Mucosa of stomach (tissue), 1 donor: ENCODE results near the gene SLC2A4RG.

Experiments
- H3K27me3 ChIP-seq: one replicate; pipeline ENCODE4 v1.7.0; 2013; ENCODE audit warnings: mild to moderate bottlenecking, low read length; ENCODE audit not compliant: control insufficient read depth, insufficient read depth
- H3K36me3 ChIP-seq: one replicate; pipeline ENCODE4 v1.7.0; 2013; ENCODE audit warnings: low read length; ENCODE audit not compliant: control insufficient read depth, insufficient read depth
- H3K4me1 ChIP-seq: one replicate; pipeline ENCODE4 v1.7.0; 2013; ENCODE audit warnings: mild to moderate bottlenecking, low read length; ENCODE audit not compliant: control insufficient read depth, insufficient read depth
- H3K4me3 ChIP-seq: one replicate; pipeline ENCODE4 v1.7.0; 2013; ENCODE audit warnings: low read length
- H3K9ac ChIP-seq: one replicate; pipeline ENCODE4 v1.7.0; 2013; ENCODE audit warnings: mild to moderate bottlenecking, low read length, moderate library complexity
- H3K9me3 ChIP-seq: one replicate; pipeline ENCODE4 v1.7.0; 2013; ENCODE audit warnings: mild to moderate bottlenecking, low read length, moderate library complexity; ENCODE audit not compliant: control insufficient read depth
- donor health status: Pancreatic carcinoma.

The SLC2A4RG gene

DNA sequence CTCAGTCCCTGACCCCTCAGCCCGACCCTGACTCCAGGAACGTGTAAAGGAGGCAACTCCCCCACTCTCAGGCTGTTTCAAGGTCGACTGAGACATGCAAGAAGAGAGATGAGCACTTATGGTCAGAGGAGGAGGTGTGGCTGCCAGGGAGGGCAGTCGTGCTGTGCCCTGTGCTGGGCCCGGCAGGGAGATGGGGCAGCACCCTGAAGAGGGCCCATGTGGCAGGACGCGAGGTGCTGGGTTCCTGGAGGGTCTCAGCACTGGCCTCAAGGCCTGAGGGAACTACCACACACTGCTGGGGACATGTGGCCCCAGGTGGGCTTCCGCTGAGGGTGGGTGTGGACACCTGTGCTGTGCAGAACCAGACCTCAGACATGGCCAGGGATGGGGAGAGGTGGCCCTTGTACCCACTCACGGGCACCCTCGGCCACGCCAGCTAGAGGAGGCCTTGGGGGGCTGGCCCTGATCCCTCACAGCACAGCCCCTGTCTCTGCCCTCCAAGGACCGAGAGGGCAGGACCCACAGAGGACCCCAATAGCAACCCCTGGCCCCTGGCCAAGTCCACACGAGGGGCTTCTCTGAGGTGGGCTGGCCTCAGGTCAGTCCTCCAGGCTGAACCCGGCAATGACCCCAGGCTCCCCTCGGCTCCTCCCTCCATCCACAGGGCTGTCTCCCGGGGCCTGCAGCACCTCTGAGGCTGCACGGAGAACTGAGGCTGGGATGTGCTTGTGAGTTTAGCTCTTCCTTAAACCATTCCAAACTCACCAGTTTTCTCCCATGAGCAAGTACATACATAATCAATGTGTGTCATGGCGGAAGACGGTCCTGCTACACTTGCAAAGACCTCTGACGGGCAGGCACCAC is 8.7 kb downstream of the SLC2A4RG start:
- no peak overlapping the region for H3K4me3 ChIP-seq
- no peaks in the 10 kb centered on the region for H3K27me3 ChIP-seq
- H3K9me3 ChIP-seq = no peaks in the 10 kb centered on the region
- no peaks in the 10 kb centered on the region for H3K4me1 ChIP-seq
- no peak overlapping the region for H3K9ac ChIP-seq
- H3K36me3 ChIP-seq = no peaks in the 10 kb centered on the region

DNA sequence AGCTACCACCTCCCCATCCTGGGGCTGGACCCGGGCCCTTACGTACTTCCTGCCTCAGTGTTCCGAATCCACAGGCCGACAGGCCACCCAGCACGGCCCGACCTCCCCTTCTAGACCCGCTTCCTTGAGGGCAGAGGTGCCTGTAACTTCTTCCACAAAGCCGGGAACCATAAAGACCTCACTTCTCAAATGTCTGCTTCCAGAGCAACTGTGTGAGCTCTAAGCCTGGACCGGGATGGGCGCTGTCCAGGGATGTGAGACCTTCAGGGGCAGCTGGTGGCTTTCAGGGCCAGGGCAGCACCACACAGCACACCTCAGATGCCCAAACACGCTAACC is 9.3 kb downstream of the SLC2A4RG start:
- H3K4me3 ChIP-seq = no peak overlapping the region
- H3K9me3 ChIP-seq = no peaks in the 10 kb centered on the region
- H3K9ac ChIP-seq = no peak overlapping the region
- H3K27me3 ChIP-seq = no peaks in the 10 kb centered on the region
- no peaks in the 10 kb centered on the region for H3K4me1 ChIP-seq
- H3K36me3 ChIP-seq = no peaks in the 10 kb centered on the region

DNA sequence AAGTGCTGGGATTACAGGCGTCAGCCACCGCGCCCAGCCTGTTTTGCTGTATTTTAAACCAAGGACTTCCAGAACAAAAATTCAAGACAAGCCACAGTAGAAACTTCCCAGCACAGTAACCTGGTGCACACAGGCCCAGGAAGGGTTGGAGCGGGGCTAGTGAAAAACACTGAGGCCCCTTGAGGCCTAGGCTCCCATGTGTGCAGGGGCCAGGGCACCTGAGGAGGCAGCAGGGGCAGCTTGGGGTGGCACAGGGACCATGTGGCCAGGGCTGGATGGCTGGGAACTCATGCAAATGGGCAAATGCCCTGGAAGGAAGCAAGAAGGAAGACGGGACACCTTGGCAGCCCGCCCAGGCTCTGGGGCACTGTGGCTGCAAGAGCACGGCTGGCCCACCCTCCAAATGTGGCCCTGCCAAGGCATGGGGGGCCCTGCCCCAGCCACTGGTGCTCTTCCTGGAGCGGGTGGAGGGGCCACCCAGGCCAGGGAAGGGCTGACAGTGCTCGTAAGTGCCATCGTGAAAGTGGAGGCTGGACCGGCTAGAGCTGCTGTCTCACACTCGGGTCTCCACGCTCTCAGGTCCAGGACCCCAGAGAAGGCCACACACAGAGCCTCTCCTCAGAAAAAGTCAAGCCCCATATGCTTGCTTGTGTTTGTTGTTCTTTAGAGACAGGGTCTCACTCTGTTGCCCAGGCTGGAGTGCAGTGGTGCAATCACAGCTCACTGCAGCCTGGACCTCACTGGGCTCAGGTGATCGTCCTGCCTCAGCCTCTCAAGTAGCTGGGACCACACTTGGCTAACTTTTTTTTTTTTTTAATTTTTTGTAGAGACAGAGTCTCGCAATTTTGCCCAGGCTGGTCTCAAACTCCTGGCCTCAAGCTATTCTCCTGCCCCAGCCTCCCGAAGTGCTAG is 10.3 kb downstream of the SLC2A4RG start:
- Histone ChIP-seq H3K9ac (no peak overlapping the region), H3K9me3 (no peaks in the 10 kb centered on the region), H3K36me3 (no peaks in the 10 kb centered on the region)

DNA sequence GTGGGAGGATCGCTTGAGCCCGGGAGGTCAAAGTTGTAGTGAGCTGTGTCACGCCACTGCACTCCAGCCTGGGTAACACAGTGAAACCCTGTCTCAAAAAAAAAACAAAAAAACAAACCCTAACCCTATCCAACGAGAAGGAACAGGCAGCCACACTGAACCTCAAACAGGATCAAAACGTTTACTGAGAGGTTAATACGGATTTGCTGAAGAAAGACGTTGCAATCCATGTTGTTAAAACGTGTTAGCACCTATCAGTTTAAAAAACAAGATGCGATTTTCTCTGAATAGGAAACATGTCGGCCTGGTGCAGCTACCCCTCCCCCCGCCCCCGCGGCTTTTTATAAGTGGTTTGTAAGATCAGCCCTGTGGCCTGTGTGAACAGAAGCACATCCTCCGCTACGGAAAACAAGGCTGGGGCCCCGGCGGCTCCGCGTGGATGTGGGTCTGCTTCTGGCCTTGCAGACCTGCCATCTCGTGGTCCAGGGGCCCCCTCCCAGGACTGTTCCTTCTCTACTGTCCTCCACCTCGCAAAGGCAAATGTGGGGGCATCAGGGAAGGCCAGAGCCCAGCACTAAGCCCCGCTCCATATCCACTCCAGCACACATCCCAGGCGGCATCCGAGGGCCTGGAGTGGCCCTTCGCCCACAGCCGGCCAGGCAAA is 11.4 kb downstream of the SLC2A4RG start:
- Histone ChIP-seq H3K4me1 (no peaks in the 10 kb centered on the region), H3K9me3 (no peaks in the 10 kb centered on the region), H3K27me3 (no peaks in the 10 kb centered on the region), H3K9ac (no peak overlapping the region), H3K36me3 (no peaks in the 10 kb centered on the region), H3K4me3 (no peak overlapping the region)

More for the DNA sequence above, 10.3 kb downstream of the SLC2A4RG start:
- Histone ChIP-seq H3K27me3 (no peaks in the 10 kb centered on the region), H3K4me3 (no peak overlapping the region), H3K4me1 (no peaks in the 10 kb centered on the region)

DNA sequence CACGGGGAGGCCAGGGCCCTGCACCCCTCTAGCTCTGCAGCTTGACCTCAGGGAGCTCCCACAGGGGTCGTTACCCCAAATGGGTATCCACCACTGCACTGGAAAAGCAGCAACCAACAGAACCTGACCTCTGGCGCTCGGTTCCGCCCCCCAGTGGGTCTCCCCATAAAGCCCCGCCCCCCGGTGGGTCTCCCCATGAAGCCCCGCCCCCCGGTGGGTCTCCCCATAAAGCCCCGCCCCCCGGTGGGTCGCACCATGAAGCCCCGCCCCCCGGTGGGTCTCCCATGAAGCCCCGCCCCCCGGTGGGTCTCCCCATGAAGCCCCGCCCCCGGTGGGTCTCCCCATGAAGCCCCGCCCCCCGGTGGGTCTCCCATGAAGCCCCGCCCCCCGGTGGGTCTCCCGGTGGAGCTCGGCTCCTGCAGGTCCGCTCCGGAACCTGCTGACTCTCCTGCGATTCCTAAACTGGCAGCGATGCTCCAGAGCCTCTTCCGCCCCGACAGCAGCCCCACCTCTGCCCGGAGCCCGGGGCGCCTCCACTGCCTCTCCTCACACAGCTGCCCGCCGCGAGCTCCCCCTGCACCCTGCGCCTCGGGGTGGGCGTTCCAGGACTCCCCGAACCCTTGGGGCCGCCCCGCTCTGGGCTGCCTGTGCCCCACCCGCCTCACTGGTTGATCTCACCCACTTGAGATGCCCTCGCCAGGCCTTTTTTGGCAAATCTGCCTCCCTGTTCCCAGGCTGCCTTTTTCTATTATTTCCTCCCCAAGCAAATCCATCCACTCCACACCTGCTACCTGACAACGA is 12.1 kb downstream of the SLC2A4RG start:
- Histone ChIP-seq H3K9ac (no peak overlapping the region), H3K4me1 (no peaks in the 10 kb centered on the region), H3K36me3 (no peaks in the 10 kb centered on the region), H3K4me3 (no peak overlapping the region), H3K9me3 (no peaks in the 10 kb centered on the region), H3K27me3 (no peaks in the 10 kb centered on the region)

DNA sequence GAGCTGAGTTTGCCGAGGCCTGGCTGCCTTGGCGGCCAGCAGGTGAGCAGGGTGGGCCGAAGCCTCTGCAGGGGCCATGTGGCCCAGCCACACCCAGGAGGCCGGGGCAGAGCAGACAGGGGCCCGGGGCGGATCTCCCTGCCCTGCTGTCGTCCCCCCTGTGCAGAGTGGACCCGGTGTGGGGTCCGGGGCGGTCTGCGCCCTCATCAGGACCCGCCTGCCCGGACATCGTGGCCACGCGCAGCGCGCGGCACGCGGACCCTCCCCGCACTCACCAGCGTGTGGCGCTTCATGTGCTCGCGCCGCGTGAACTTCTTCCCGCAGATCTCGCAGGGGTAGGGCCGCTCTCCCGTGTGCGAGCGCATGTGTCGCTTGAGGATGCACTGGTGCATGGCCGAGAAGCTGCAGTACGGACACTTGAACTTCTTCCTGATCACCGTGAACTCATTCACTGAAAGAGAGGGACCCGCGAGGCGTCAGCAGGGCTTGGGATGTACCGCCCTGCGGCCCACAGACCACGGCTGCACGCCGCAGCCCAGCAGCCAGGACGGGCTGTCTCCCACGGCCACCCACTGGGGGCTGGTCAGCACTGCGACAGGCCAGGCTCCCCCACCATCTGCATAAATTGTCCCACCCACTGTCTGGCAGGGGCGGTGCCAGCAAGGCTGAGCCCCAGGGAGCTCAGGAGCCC is 13.0 kb downstream of the SLC2A4RG start:
- Histone ChIP-seq H3K9me3 (no peaks in the 10 kb centered on the region), H3K9ac (no peak overlapping the region), H3K4me1 (no peaks in the 10 kb centered on the region), H3K4me3 (no peak overlapping the region), H3K27me3 (no peaks in the 10 kb centered on the region), H3K36me3 (no peaks in the 10 kb centered on the region)

DNA sequence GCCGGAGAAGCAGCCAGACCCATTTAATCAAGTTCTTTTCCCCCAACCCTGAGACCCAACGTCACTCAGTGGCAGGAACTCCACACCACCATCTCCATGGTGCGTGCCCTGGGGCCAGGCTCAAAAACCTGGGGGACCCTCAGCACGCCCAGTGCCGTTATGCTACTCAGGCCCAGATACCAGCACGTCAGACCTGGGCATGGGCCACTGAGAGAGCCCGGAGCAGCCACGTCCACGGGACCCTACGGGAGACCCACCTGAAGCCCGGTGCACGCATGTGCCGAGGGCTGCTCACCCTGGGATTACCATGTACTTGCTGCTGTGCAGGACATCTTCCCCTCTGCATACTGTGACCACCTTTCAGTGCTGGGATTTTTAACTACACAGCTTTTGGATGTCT is 13.8 kb downstream of the SLC2A4RG start:
- no peak overlapping the region for H3K4me3 ChIP-seq
- no peaks in the 10 kb centered on the region for H3K4me1 ChIP-seq
- no peaks in the 10 kb centered on the region for H3K36me3 ChIP-seq
- H3K9me3 ChIP-seq = no peaks in the 10 kb centered on the region
- H3K9ac ChIP-seq = no peak overlapping the region
- H3K27me3 ChIP-seq = no peaks in the 10 kb centered on the region

DNA sequence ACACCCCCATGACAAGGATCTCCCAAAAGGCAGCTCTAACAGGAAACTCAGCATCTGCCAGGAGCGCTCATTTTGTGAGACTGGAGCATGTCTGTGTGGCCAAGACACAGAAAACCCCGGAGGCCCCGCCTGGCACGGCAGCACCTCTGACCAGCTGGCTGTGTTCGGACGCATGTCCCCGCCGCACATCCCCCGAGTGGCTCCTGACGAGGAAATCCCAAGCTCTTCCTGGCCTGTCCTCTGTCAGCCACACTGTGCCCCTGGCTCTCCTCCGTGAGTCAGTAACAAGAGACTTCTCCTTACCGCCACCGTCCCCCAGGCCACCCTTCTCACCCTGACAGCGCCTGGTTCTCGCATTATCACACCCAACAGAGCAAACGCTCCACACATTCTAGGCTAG is 14.4 kb downstream of the SLC2A4RG start:
- H3K9ac ChIP-seq = no peak overlapping the region
- H3K27me3 ChIP-seq = no peaks in the 10 kb centered on the region
- H3K36me3 ChIP-seq = no peaks in the 10 kb centered on the region
- H3K4me3 ChIP-seq = no peak overlapping the region
- H3K9me3 ChIP-seq = no peaks in the 10 kb centered on the region
- H3K4me1 ChIP-seq = no peaks in the 10 kb centered on the region

DNA sequence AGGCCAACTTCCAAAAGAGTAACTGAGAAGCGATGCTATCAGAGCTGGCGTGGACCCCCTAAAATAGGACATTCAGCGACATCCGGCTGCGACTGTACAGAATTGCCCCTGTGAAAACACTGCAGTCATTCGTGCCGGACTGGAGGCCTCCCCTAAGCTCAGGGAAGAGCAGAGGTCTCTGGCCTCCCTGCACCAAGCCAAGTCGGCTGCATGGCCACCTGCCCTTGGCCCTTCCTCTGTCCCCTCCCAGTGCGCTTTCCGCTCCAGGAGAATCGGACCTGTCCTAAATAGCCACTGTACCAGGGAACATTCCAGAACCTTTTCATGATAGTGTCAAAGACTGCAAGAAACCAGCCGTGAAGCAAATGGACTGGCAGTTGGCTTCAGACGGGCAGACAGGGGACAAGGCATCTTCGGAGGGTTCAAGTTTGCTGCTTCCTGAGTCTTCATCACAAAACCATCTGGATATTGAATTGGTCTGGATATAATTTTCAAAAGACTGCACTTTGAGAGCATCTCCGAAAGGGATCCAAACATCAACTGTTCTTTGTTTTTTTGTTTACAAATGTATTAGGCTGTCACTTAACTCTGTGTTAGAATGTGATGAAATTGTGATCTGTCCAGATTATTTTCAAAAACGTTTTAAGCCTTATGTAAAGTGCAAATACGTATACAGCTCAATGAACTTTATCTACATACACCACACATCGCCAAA is 16.5 kb downstream of the SLC2A4RG start:
- Histone ChIP-seq H3K4me3 (no peak overlapping the region), H3K36me3 (no peaks in the 10 kb centered on the region), H3K9ac (no peak overlapping the region), H3K4me1 (no peaks in the 10 kb centered on the region), H3K9me3 (no peaks in the 10 kb centered on the region), H3K27me3 (no peaks in the 10 kb centered on the region)

DNA sequence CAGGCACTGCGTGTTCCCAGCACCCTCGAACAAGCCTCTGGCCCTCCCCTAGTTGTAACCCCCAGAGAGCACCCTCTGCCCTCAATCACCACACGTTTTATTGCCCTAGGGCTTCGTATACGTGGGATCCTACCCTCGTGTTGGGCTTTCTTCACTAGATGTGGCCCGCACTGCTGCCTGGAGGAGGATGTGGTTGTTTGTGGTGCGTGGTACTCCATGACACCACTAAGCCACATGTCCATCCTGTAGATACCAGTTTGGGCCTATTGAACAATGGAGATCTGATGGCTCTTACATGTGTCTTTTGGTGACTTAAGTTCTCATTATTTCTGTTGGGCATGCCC is 17.0 kb downstream of the SLC2A4RG start:
- Histone ChIP-seq H3K9ac (no peak overlapping the region), H3K4me3 (no peak overlapping the region), H3K27me3 (no peaks in the 10 kb centered on the region), H3K9me3 (no peaks in the 10 kb centered on the region), H3K4me1 (no peaks in the 10 kb centered on the region), H3K36me3 (no peaks in the 10 kb centered on the region)

DNA sequence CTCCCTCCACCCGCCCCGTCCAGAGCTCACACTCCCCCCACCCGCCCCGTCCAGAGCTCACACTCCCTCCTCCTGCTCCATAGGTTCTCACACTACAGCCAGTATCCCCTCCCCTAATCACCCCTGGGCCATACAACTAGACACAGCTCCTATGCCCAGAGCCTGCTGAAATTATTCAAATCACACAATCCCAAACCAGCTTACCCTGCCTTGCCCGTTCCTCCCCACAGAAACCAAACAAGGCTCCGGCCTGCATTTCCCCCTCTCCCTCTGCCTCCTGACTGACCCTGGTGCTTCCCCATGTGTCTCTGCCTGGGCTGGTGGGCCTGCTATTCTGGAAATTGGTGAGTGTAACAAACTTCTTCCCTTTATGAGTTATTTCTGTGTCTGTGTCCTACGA is 18.6 kb downstream of the SLC2A4RG start:
- Histone ChIP-seq H3K27me3 (peaks cover 2% of the 10 kb centered on the region), H3K36me3 (no peaks in the 10 kb centered on the region), H3K4me1 (no peaks in the 10 kb centered on the region), H3K9me3 (no peaks in the 10 kb centered on the region), H3K4me3 (no peak overlapping the region), H3K9ac (no peak overlapping the region)
